Measurements from ENCODE around the gene ATP5PD.
"Not testable (repeated sequence)": the region's sequence is repeated elsewhere in the genome, so short reads cannot be mapped to it uniquely, and the experiment has no call there.

ATP5PD gene

GRCh38 chr17:75013092-75013559 lies 33.6 kb downstream of the ATP5PD start:
- no peak for DNase-seq

- DNase-seq, result peak in 1 of 2 experiments; percentile 34
Measured at GRCh38 chr17:75012346-75013091, 34.2 kb downstream of the ATP5PD start, which contains the start of gene MRPL58. MRPL58 (plus strand) TSS chr17:75012670; CDS start chr17:75012687, 17 bp downstream.

- no peak for DNase-seq
Measured at GRCh38 chr17:75012096-75012345, 34.7 kb downstream of the ATP5PD start.

- DNase-seq, result peak; percentile 73 to 76
Measured at GRCh38 chr17:75011401-75012095, 35.2 kb downstream of the ATP5PD start.

GRCh38 chr17:75010683-75011400 lies 35.9 kb downstream of the ATP5PD start:
- DNase-seq, result peak; percentile 95 to 98

GRCh38 chr17:75009139-75009724 lies 37.5 kb downstream of the ATP5PD start:
- DNase-seq, result no peak

GRCh38 chr17:75008373-75008772 lies 38.4 kb downstream of the ATP5PD start:
- DNase-seq, result peak in 1 of 2 experiments; percentile 19

GRCh38 chr17:75006653-75007052 lies 40.1 kb downstream of the ATP5PD start:
- DNase-seq, result no peak

- not testable (repeated sequence) for DNase-seq
Measured at GRCh38 chr17:75006084-75006483, 40.7 kb downstream of the ATP5PD start.

- no peak for DNase-seq
Measured at GRCh38 chr17:75005291-75005690, 41.5 kb downstream of the ATP5PD start.

GRCh38 chr17:75004371-75004770 lies 42.4 kb downstream of the ATP5PD start:
- DNase-seq, result no peak

- no peak for DNase-seq
Measured at GRCh38 chr17:75003957-75004355, 42.8 kb downstream of the ATP5PD start.

GRCh38 chr17:75003070-75003956 lies 43.5 kb downstream of the ATP5PD start:
- no peak for DNase-seq

GRCh38 chr17:75001915-75002843 lies 44.6 kb downstream of the ATP5PD start:
- no peak for DNase-seq

- DNase-seq, result no peak
Measured at GRCh38 chr17:74999523-74999922, 47.2 kb downstream of the ATP5PD start.

- peak; percentile 28 to 43 for DNase-seq
Measured at GRCh38 chr17:74998783-74999182, 48.0 kb downstream of the ATP5PD start.

GRCh38 chr17:74995847-74996246 lies 50.9 kb downstream of the ATP5PD start:
- no peak for DNase-seq

GRCh38 chr17:74994440-74994839 lies 52.3 kb downstream of the ATP5PD start:
- DNase-seq, result no peak

- DNase-seq, result no peak
Measured at GRCh38 chr17:74992223-74992622, 54.5 kb downstream of the ATP5PD start.

- no peak for DNase-seq
Measured at GRCh38 chr17:74990581-74991105, 56.1 kb downstream of the ATP5PD start.

Data from cerebellar nuclear complex (tissue), 1 donor.